ENCODE data around the gene NAP1L4.

GRCh38 chr11:3001496-3001895, 9.4 kb upstream of the NAP1L4 start:
- TF ChIP-seq CTCF (IDR thresholded peaks at IDR 0.05) = no peak
- TF ChIP-seq POLR2A (IDR thresholded peaks at IDR 0.05) = no peak

All from lower leg skin (tissue), 3 donors.